Measurements from ENCODE around the gene CHCHD5. TPM values are rescaled to one million over a fixed set of nuclear protein-coding genes. Genes with fewer than 3 reads are reported as not detected.

Gene CHCHD5
- polyA plus RNA-seq, 3 donors = 37.1 to 77.3 (median 56.2) TPM

DNA sequence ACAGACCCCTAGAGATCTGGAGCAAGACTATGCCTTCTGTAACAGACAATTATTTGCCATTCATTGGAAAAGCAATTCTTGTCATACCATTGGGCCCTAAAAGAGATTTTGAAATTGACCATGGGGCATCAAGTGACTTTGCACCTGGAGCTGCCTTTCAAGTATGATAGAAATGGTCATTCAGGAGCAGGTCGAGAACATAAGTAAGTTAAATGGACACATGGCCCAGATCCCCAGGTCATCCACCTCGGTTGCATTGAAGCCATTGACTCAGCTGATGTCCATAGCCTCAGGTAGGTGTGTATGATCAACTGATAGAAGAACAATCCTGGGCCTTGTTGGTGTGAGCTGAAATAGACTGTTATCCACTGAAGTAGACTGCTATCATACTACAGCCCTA is 19.3 kb downstream of the CHCHD5 start:
- no peak overlapping the region for H3K27ac Mint-ChIP-seq
- intact Hi-C loops (cut with micrococcal nuclease) = loop anchor here (5.0 kb wide), 1 partner anchor 44 kb away; the partner anchor contains the start of gene SLC20A1 (in 2 of the 2)
- 100% methylated on average over 1 of the region's 2 CpGs for WGBS (ENCODE audit: insufficient coverage)

DNA sequence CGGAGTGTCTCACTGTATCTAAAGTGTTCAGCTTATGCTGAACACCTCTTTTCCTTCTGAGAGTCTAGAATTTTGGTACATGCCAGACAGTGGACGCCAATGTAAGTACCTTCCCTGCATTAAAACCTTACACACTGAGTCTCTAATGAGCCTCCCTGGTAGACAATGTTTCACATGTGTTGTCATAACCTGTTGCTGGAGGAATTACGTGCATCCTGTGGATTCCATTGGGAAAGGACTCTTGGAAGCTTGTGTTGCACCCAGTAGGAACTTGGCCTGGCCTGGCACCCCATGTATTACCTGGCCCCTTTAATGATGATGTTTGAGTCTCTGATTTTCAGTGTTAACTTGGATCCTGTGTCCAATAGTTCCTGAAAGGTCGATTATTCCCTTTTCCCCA is 20.5 kb downstream of the CHCHD5 start:
- Histone ChIP-seq H3K9me3 (replicated peaks in 1 of 2; ENCODE audit: control insufficient read depth in 1 of 2, insufficient read depth in 1 of 2, low read length in 2 of 2) (no peaks in the 10 kb centered on the region), H3K27ac (ENCODE audit: low read depth in 1 of 2, low read length in 2 of 2) (no peak overlapping the region), H3K4me2 (replicated peaks; ENCODE audit: extremely low read depth, low read length, poor library complexity, severe bottlenecking) (no peak overlapping the region), H3K79me2 (ENCODE audit: insufficient read depth, low read length) (no peaks in the 10 kb centered on the region), H3K27me3 (ENCODE audit: control insufficient read depth in 2 of 2, insufficient read depth in 2 of 2, low read length in 2 of 2) (no peaks in the 10 kb centered on the region), H3K36me3 (replicated peaks in 1 of 2; ENCODE audit: control insufficient read depth in 1 of 2, insufficient read depth in 2 of 2, low read length in 2 of 2) (no peaks in the 10 kb centered on the region), H2AFZ (ENCODE audit: insufficient read depth, low read depth, low read length, poor library complexity, severe bottlenecking) (no peak overlapping the region), H3K4me1 (ENCODE audit: control insufficient read depth in 1 of 2, insufficient read depth in 2 of 2, low read length in 2 of 2) (peaks cover 3% of the 10 kb centered on the region in 2 donors), H4K20me1 (ENCODE audit: insufficient read depth, low read length) (no peaks in the 10 kb centered on the region), H3K4me3 (replicated peaks in 1 of 3; ENCODE audit: low read depth in 2 of 3, low read length in 3 of 3) (no peak overlapping the region), H3K9ac (ENCODE audit: insufficient read depth, low read length, poor library complexity, severe bottlenecking) (no peak overlapping the region)
- H3K9me3 Mint-ChIP-seq = peaks cover 0 to 4% (median 1%) of the 10 kb centered on the region in 7 donors
- DNase-seq = no peak
- H3K36me3 Mint-ChIP-seq = no peaks in the 10 kb centered on the region
- intact Hi-C loops (cut with micrococcal nuclease) = loop anchor here (5.0 kb wide), 1 partner anchor 42 kb away; the partner anchor contains the start of gene SLC20A1 (in 2 of the 2)
- peaks cover 3% of the 10 kb centered on the region for H3K4me1 Mint-ChIP-seq
- peaks cover 0 to 2% (median 0%) of the 10 kb centered on the region in 3 donors for H3K27me3 Mint-ChIP-seq (ENCODE audit: low read depth in 3 of 3)
- no peak overlapping the region for H3K4me3 Mint-ChIP-seq
- no peak overlapping the region for H3K27ac Mint-ChIP-seq
- WGBS (ENCODE audit: insufficient coverage) = 86% methylated on average over 2 of the region's 4 CpGs
- TF ChIP-seq, protein P1, sequence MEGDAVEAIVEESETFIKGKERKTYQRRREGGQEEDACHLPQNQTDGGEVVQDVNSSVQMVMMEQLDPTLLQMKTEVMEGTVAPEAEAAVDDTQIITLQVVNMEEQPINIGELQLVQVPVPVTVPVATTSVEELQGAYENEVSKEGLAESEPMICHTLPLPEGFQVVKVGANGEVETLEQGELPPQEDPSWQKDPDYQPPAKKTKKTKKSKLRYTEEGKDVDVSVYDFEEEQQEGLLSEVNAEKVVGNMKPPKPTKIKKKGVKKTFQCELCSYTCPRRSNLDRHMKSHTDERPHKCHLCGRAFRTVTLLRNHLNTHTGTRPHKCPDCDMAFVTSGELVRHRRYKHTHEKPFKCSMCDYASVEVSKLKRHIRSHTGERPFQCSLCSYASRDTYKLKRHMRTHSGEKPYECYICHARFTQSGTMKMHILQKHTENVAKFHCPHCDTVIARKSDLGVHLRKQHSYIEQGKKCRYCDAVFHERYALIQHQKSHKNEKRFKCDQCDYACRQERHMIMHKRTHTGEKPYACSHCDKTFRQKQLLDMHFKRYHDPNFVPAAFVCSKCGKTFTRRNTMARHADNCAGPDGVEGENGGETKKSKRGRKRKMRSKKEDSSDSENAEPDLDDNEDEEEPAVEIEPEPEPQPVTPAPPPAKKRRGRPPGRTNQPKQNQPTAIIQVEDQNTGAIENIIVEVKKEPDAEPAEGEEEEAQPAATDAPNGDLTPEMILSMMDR (IDR thresholded peaks at IDR 0.05) = no peak

More for the DNA sequence above, 19.3 kb downstream of the CHCHD5 start:
- no peak overlapping the region for H3K4me2 ChIP-seq (replicated peaks; ENCODE audit: extremely low read depth, low read length, poor library complexity, severe bottlenecking)
- H4K20me1 ChIP-seq (ENCODE audit: insufficient read depth, low read length) = no peaks in the 10 kb centered on the region
- peaks cover 0 to 3% (median 0%) of the 10 kb centered on the region in 7 donors for H3K9me3 Mint-ChIP-seq
- H3K36me3 ChIP-seq (replicated peaks in 1 of 2; ENCODE audit: control insufficient read depth in 1 of 2, insufficient read depth in 2 of 2, low read length in 2 of 2) = no peaks in the 10 kb centered on the region
- no peak overlapping the region for H3K27ac ChIP-seq (ENCODE audit: low read depth in 1 of 2, low read length in 2 of 2)
- no peak overlapping the region for H2AFZ ChIP-seq (ENCODE audit: insufficient read depth, low read depth, low read length, poor library complexity, severe bottlenecking)
- no peak for DNase-seq
- no peak overlapping the region for H3K9ac ChIP-seq (ENCODE audit: insufficient read depth, low read length, poor library complexity, severe bottlenecking)
- H3K27me3 ChIP-seq (ENCODE audit: control insufficient read depth in 2 of 2, insufficient read depth in 2 of 2, low read length in 2 of 2) = no peaks in the 10 kb centered on the region
- H3K9me3 ChIP-seq (replicated peaks in 1 of 2; ENCODE audit: control insufficient read depth in 1 of 2, insufficient read depth in 1 of 2, low read length in 2 of 2) = no peaks in the 10 kb centered on the region
- no peak overlapping the region for H3K4me3 ChIP-seq (replicated peaks in 1 of 3; ENCODE audit: low read depth in 2 of 3, low read length in 3 of 3)
- no peak overlapping the region for H3K4me3 Mint-ChIP-seq
- TF ChIP-seq, protein P1 (IDR thresholded peaks at IDR 0.05) = no peak
- H3K27me3 Mint-ChIP-seq (ENCODE audit: low read depth in 3 of 3) = peaks cover 0 to 2% (median 2%) of the 10 kb centered on the region in 3 donors
- H3K79me2 ChIP-seq (ENCODE audit: insufficient read depth, low read length) = no peaks in the 10 kb centered on the region
- H3K4me1 Mint-ChIP-seq = peaks cover 6% of the 10 kb centered on the region
- H3K36me3 Mint-ChIP-seq = no peaks in the 10 kb centered on the region
- peaks cover 6 to 8% of the 10 kb centered on the region in 2 donors for H3K4me1 ChIP-seq (ENCODE audit: control insufficient read depth in 1 of 2, insufficient read depth in 2 of 2, low read length in 2 of 2)

Measured in CD14-positive monocyte (primary cell).